ENCODE results near the gene ZNF516.
A peak's percentile ranks its signal among the peaks of the same experiment; 100 is the strongest.

Gene ZNF516

DNA sequence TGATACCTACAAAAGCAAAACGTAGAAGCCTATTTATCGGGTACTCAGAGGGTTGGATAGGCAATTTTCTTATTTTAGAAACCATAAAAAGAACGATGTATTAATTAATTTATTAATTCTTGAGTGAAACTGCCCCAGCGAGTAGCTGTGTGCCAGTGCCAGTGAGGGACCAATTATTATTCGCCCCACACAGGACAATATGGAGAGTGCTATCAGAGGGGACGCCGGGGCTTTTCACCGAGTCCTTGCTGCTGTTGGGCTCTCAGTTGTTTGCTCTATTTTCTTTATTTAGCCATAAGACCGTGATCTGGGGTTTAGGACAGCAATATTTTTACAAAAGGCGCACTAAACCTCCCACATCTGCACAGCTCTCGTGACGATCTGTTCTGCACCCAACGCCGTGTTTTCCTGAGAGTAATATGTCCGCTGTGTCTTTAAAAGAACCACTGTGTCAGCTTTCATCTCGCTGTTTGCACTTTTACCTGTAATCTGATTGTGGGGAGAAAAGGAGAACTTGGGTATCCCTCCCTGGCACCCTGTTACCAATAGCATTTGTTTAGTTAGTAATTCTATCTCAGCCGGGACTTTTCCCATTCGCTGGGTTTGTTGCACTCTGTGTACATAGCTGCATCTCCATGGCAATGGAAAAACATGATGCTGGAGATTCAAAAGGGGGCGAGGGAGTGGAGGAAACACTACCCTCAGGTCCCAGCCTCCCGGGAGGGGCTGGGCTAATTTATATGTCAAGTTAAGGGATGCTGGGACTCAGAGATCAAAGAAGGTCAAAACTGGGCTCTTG is 30.1 kb upstream of the ZNF516 start:
- TF ChIP-seq, protein P1, sequence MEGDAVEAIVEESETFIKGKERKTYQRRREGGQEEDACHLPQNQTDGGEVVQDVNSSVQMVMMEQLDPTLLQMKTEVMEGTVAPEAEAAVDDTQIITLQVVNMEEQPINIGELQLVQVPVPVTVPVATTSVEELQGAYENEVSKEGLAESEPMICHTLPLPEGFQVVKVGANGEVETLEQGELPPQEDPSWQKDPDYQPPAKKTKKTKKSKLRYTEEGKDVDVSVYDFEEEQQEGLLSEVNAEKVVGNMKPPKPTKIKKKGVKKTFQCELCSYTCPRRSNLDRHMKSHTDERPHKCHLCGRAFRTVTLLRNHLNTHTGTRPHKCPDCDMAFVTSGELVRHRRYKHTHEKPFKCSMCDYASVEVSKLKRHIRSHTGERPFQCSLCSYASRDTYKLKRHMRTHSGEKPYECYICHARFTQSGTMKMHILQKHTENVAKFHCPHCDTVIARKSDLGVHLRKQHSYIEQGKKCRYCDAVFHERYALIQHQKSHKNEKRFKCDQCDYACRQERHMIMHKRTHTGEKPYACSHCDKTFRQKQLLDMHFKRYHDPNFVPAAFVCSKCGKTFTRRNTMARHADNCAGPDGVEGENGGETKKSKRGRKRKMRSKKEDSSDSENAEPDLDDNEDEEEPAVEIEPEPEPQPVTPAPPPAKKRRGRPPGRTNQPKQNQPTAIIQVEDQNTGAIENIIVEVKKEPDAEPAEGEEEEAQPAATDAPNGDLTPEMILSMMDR (IDR thresholded peaks at IDR 0.05), result no peak
- peak overlapping the region; percentile 7 for H3K27ac ChIP-seq
- H3K9me3 ChIP-seq, result no peaks in the 10 kb centered on the region
- no peaks in the 10 kb centered on the region for H3K27me3 ChIP-seq
- H3K36me3 ChIP-seq, result no peaks in the 10 kb centered on the region
- H3K4me1 ChIP-seq (ENCODE audit: control insufficient read depth in 1 of 2, insufficient read depth in 1 of 2, low read depth in 1 of 2, low read length in 1 of 2), result peaks cover 28 to 33% of the 10 kb centered on the region in 2 experiments
- no peak overlapping the region for H3K4me3 ChIP-seq (ENCODE audit: low read depth in 1 of 2, low read length in 1 of 2)

DNA sequence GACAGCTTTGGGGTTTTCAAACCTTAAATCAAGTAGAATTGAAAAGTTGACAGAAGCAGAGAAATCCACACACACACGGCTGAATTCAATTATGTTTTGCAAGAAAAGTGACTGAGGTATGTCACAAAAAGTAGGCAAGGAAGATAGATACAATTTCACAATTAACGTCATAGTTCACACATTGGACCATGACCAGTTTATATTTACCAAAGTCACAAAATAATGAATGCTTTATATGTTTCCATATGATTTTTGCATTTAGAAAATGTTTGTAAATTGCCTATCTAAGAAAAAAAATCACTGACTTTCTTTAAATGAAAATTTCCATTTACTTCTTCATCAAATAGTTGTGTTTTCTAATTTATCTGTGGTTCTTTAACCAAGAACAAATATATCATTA is 29.4 kb upstream of the ZNF516 start:
- peaks cover 26 to 31% of the 10 kb centered on the region in 2 experiments for H3K4me1 ChIP-seq (ENCODE audit: control insufficient read depth in 1 of 2, insufficient read depth in 1 of 2, low read depth in 1 of 2, low read length in 1 of 2)
- no peaks in the 10 kb centered on the region for H3K27me3 ChIP-seq
- H3K36me3 ChIP-seq, result no peaks in the 10 kb centered on the region
- no peak overlapping the region for H3K27ac ChIP-seq
- H3K9me3 ChIP-seq, result no peaks in the 10 kb centered on the region
- TF ChIP-seq, protein P1 (IDR thresholded peaks at IDR 0.05), result no peak
- H3K4me3 ChIP-seq (ENCODE audit: low read depth in 1 of 2, low read length in 1 of 2), result no peak overlapping the region

DNA sequence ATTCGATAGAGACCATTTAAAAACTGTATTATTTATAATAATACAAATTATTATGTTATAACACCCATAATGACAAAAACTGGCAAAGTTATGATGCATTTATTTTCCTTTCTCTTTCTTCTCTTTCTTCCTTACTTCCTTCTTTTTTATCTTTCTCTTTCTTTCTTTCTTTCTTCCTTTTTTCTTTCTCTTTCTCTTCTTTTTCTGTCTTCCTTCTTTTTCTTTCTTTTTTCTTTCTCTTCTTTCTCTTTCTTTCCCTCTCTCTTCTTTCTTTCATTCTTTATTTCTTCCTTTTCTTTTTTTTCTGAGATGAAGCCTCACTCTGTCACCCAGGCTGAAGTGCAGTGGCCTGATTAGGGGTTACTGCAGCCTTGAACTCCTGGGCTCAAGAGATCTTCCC is 27.5 kb upstream of the ZNF516 start:
- H3K27me3 ChIP-seq, result no peaks in the 10 kb centered on the region
- TF ChIP-seq, protein P1 (IDR thresholded peaks at IDR 0.05), result no peak
- H3K4me1 ChIP-seq (ENCODE audit: control insufficient read depth in 1 of 2, insufficient read depth in 1 of 2, low read depth in 1 of 2, low read length in 1 of 2), result peaks cover 32 to 33% of the 10 kb centered on the region in 2 experiments
- H3K4me3 ChIP-seq (ENCODE audit: low read depth in 1 of 2, low read length in 1 of 2), result no peak overlapping the region
- no peaks in the 10 kb centered on the region for H3K9me3 ChIP-seq
- no peak overlapping the region for H3K27ac ChIP-seq
- no peaks in the 10 kb centered on the region for H3K36me3 ChIP-seq

- H3K27me3 ChIP-seq, result no peaks in the 10 kb centered on the region
These were observed 27.1 kb upstream of the ZNF516 start for GRCh38 chr18:76522122-76522503.

GRCh38 chr18:76521417-76522121 is 26.5 kb upstream of the ZNF516 start:
- no peak overlapping the region for H3K27ac ChIP-seq
- TF ChIP-seq, protein P1 (IDR thresholded peaks at IDR 0.05), result no peak
- no peaks in the 10 kb centered on the region for H3K9me3 ChIP-seq
- peaks cover 33 to 41% of the 10 kb centered on the region in 2 experiments for H3K4me1 ChIP-seq (ENCODE audit: control insufficient read depth in 1 of 2, insufficient read depth in 1 of 2, low read depth in 1 of 2, low read length in 1 of 2)
- no peaks in the 10 kb centered on the region for H3K27me3 ChIP-seq
- no peak overlapping the region for H3K4me3 ChIP-seq (ENCODE audit: low read depth in 1 of 2, low read length in 1 of 2)
- H3K36me3 ChIP-seq, result no peaks in the 10 kb centered on the region

More at GRCh38 chr18:76522122-76522503, 27.1 kb upstream of the ZNF516 start:
- TF ChIP-seq, protein P1 (IDR thresholded peaks at IDR 0.05), result no peak
- H3K36me3 ChIP-seq, result no peaks in the 10 kb centered on the region
- peaks cover 33 to 36% of the 10 kb centered on the region in 2 experiments for H3K4me1 ChIP-seq (ENCODE audit: control insufficient read depth in 1 of 2, insufficient read depth in 1 of 2, low read depth in 1 of 2, low read length in 1 of 2)
- H3K4me3 ChIP-seq (ENCODE audit: low read depth in 1 of 2, low read length in 1 of 2), result no peak overlapping the region
- H3K9me3 ChIP-seq, result no peaks in the 10 kb centered on the region
- no peak overlapping the region for H3K27ac ChIP-seq

Measured in neutrophil (primary cell).